SU-DHL-6 (cell line): ENCODE data around the gene EPB41L4B.

Source experiments
- H2AFZ ChIP-seq: fragments of 200-600 bp; sonication (generic); 2 replicates; pipeline ENCODE4 v1.6.1; 2014; ENCODE audit warnings: low read depth, mild to moderate bottlenecking, moderate library complexity, mixed read lengths, antibody characterized with exemption, low read length; ENCODE audit not compliant: severe bottlenecking
- H3F3A ChIP-seq: fragments of 200-600 bp; shearing (Covaris generic); 2 replicates; pipeline ENCODE4 v1.6.0; 2016; ENCODE audit warnings: antibody characterized with exemption, mild to moderate bottlenecking; ENCODE audit not compliant: insufficient read depth
- H3K27ac ChIP-seq: fragments of 200-600 bp; sonication (generic); 2 replicates; pipeline ENCODE4 v1.5.1; 2016; ENCODE audit warnings: low read depth, mild to moderate bottlenecking, low read length, moderate library complexity, mixed read lengths
- H3K27me3 ChIP-seq: fragments of 200-600 bp; sonication (generic), shearing (Covaris generic); 2 replicates; pipeline ENCODE4 v1.6.0; 2014; ENCODE audit warnings: mild to moderate bottlenecking, low read length
- H3K36me3 ChIP-seq: fragments of 200-600 bp; sonication (generic); 2 replicates; pipeline ENCODE4 v1.6.1; 2014; ENCODE audit warnings: mild to moderate bottlenecking, low read length, mixed read lengths
- H3K4me2 ChIP-seq: fragments of 300-600, 200-600 bp; shearing (Covaris generic), sonication (generic); 2 replicates; pipeline ENCODE4 v1.6.0; 2014; ENCODE audit warnings: low read length, low read depth, mild to moderate bottlenecking; ENCODE audit not compliant: poor library complexity, severe bottlenecking
- H3K4me3 ChIP-seq: fragments of 200-600 bp; sonication (generic); 2 replicates; pipeline ENCODE4 v1.5.1; 2014; ENCODE audit warnings: antibody characterized with exemption, low read length, mild to moderate bottlenecking, mixed read lengths; ENCODE audit not compliant: insufficient read depth, poor library complexity, severe bottlenecking
- H3K79me2 ChIP-seq: fragments of 200-600 bp; sonication (generic); 2 replicates; pipeline ENCODE4 v1.6.1; 2014; ENCODE audit warnings: mild to moderate bottlenecking, low read length, moderate library complexity; ENCODE audit not compliant: insufficient read depth
- H3K9ac ChIP-seq: fragments of 200-600 bp; sonication (generic); 2 replicates; pipeline ENCODE4 v1.7.0; 2014; ENCODE audit warnings: mild to moderate bottlenecking, low read length
- H3K9me2 ChIP-seq: fragments of 200-600 bp; sonication (generic); replicated peaks from 2 replicates; pipeline ENCODE4 v1.6.1; 2014; ENCODE audit warnings: low read length; ENCODE audit not compliant: insufficient read depth
- H3K9me3 ChIP-seq: fragments of 200-600 bp; sonication (generic); 2 replicates; pipeline ENCODE4 v1.6.1; 2014; ENCODE audit warnings: low read length, mixed read lengths; ENCODE audit not compliant: insufficient read depth
- H4K20me1 ChIP-seq: fragments of 200-600 bp; sonication (generic); 2 replicates; pipeline ENCODE4 v1.6.1; 2014; ENCODE audit warnings: low read depth, mild to moderate bottlenecking, antibody characterized with exemption, low read length, moderate library complexity, mixed read lengths
- CTCF ChIP-seq: fragments of 200-600 bp; sonication (generic); IDR thresholded peaks from one replicate; pipeline ENCODE4 v1.5.1; 2017; ENCODE audit warnings: antibody characterized with exemption, mild to moderate bottlenecking, low read length, moderate library complexity; ENCODE audit not compliant: insufficient read depth, poor library complexity, severe bottlenecking
- EZH2phosphoT487 ChIP-seq: fragments of 200-600 bp; sonication (generic), shearing (Covaris generic); conservative IDR thresholded peaks from 2 replicates; pipeline ENCODE4 v1.6.1; 2018; ENCODE audit warnings: mild to moderate bottlenecking, antibody characterized with exemption, low read length, moderate library complexity, mixed read lengths

Gene EPB41L4B

GRCh38 chr9:109312783-109313182 is 8.1 kb downstream of the EPB41L4B start:
- no peak overlapping the region for H2AFZ ChIP-seq
- no peaks in the 10 kb centered on the region for H3K27me3 ChIP-seq
- H3K4me3 ChIP-seq = no peak overlapping the region
- no peaks in the 10 kb centered on the region for H3F3A ChIP-seq
- H3K27ac ChIP-seq = no peak overlapping the region
- H3K9ac ChIP-seq = no peak overlapping the region
- H3K36me3 ChIP-seq = no peaks in the 10 kb centered on the region
- no peaks in the 10 kb centered on the region for H3K79me2 ChIP-seq
- no peaks in the 10 kb centered on the region for H4K20me1 ChIP-seq
- no peak overlapping the region for H3K4me2 ChIP-seq
- no peaks in the 10 kb centered on the region for H3K9me3 ChIP-seq
- TF ChIP-seq CTCF (no peak), EZH2phosphoT487 (no peak)
- H3K9me2 ChIP-seq = no peaks in the 10 kb centered on the region

GRCh38 chr9:109311731-109312130 is 9.1 kb downstream of the EPB41L4B start:
- Histone ChIP-seq H3K27ac (no peak overlapping the region), H3K79me2 (no peaks in the 10 kb centered on the region), H3K4me3 (no peak overlapping the region), H3K9me3 (no peaks in the 10 kb centered on the region), H2AFZ (no peak overlapping the region), H3K4me2 (no peak overlapping the region), H4K20me1 (no peaks in the 10 kb centered on the region), H3K9me2 (no peaks in the 10 kb centered on the region), H3K27me3 (no peaks in the 10 kb centered on the region), H3K9ac (no peak overlapping the region), H3K36me3 (no peaks in the 10 kb centered on the region), H3F3A (no peaks in the 10 kb centered on the region)
- TF ChIP-seq EZH2phosphoT487 = no peak
- TF ChIP-seq CTCF = no peak

- no peaks in the 10 kb centered on the region for H3K36me3 ChIP-seq
- no peak overlapping the region for H3K4me3 ChIP-seq
- H3K27me3 ChIP-seq = no peaks in the 10 kb centered on the region
- no peaks in the 10 kb centered on the region for H3K79me2 ChIP-seq
- no peak overlapping the region for H3K27ac ChIP-seq
- no peaks in the 10 kb centered on the region for H3K9me2 ChIP-seq
- H3K9me3 ChIP-seq = no peaks in the 10 kb centered on the region
- H3K9ac ChIP-seq = no peak overlapping the region
- H2AFZ ChIP-seq = no peak overlapping the region
- TF ChIP-seq EZH2phosphoT487 = no peak
- TF ChIP-seq CTCF = no peak
- no peaks in the 10 kb centered on the region for H3F3A ChIP-seq
- no peak overlapping the region for H3K4me2 ChIP-seq
- no peaks in the 10 kb centered on the region for H4K20me1 ChIP-seq
These were observed 9.6 kb downstream of the EPB41L4B start for GRCh38 chr9:109311286-109311685.
